Ovary (tissue), 3 donors: ENCODE data around the gene DYRK1A.

Experiments
- CTCF ChIP-seq, 3 donors: fragments of 450-650 bp in 2 of 3; fragments of 200-600 bp in 1 of 3; IDR thresholded peaks; one replicate each; pipeline versions ENCODE4 v1.5.1 to v1.8.0; 2016 to 2022; ENCODE audit warnings: antibody characterized with exemption in 3 of 3, mild to moderate bottlenecking in 1 of 3
- POLR2A ChIP-seq: fragments of 450-650 bp; IDR thresholded peaks from one replicate; pipeline ENCODE4 v1.6.1; 2017; ENCODE audit warnings: antibody characterized with exemption, mild to moderate bottlenecking, moderate library complexity
- donor health status: DM: no; HTN: no; CAD: no.

GRCh38 chr21:37436174-37436573 is 69.6 kb downstream of the DYRK1A start:
- no peak for TF ChIP-seq CTCF (IDR thresholded peaks at IDR 0.05)
- TF ChIP-seq POLR2A = no peak
